Stomach (tissue), 9 donors: ENCODE measurements around the gene CWH43. TPM values are rescaled to one million over a fixed set of nuclear protein-coding genes. Genes with fewer than 3 reads are reported as not detected.

Source experiments
- DNase-seq, 2 donors: peaks; one replicate each; pipeline versions ENCODE4 v3.0.0 to v3.0.0-alpha.2; 2013 to 2019
- H3K27ac ChIP-seq, 5 donors: fragments of 200-600 bp in 4 of 5; sonication (generic) in 4 of 5; one replicate each; pipeline ENCODE4 v1.5.1; 2013 to 2019; ENCODE audit warnings: mild to moderate bottlenecking in 1 of 5, moderate library complexity in 1 of 5
- H3K27me3 ChIP-seq, 3 donors: fragments of 200-600 bp; sonication (generic); one replicate each; pipeline ENCODE4 v1.5.1; 2017 to 2019; ENCODE audit warnings: mixed run types in 1 of 3
- H3K36me3 ChIP-seq, 4 donors: fragments of 200-600 bp; sonication (generic); 1 replicate in 3 of 4; 2 replicates in 1 of 4; pipeline ENCODE4 v1.5.1; 2016 to 2019
- H3K4me1 ChIP-seq, 4 donors: fragments of 200-600 bp; sonication (generic); one replicate each; pipeline ENCODE4 v1.5.1; 2016 to 2019
- H3K4me3 ChIP-seq, 4 donors: fragments of 200-600 bp; sonication (generic) in 3 of 4; one replicate each; pipeline ENCODE4 v1.5.1; 2016 to 2019; ENCODE audit warnings: mild to moderate bottlenecking in 1 of 4
- H3K9me3 ChIP-seq, 4 donors: fragments of 200-600 bp; sonication (generic); one replicate each; pipeline ENCODE4 v1.5.1; 2016 to 2019
- CTCF ChIP-seq, 7 experiments: fragments of 450-650 bp in 4 of 7; fragments of 200-600 bp in 3 of 7; sonication (generic) in 3 of 7; IDR thresholded peaks; one replicate each; pipeline ENCODE4 v1.5.1; 2016 to 2019; ENCODE audit warnings: antibody characterized with exemption in 7 of 7, control low read depth in 2 of 7, mild to moderate bottlenecking in 1 of 7
- EP300 ChIP-seq: sonication (generic); formaldehyde crosslinking; IDR thresholded peaks from one replicate; pipeline ENCODE4 v1.6.1; 2017; ENCODE audit warnings: antibody characterized with exemption
- POLR2A ChIP-seq, 4 donors: fragments of 450-650 bp; IDR thresholded peaks; one replicate each; pipeline ENCODE4 v1.6.1; 2016; ENCODE audit warnings: antibody characterized with exemption in 4 of 4, control low read depth in 2 of 4, mild to moderate bottlenecking in 1 of 4, moderate library complexity in 1 of 4
- POLR2AphosphoS5 ChIP-seq, 3 donors: sonication (generic); formaldehyde crosslinking; IDR thresholded peaks; one replicate each; pipeline ENCODE4 v1.6.1; 2016; ENCODE audit warnings: antibody characterized with exemption in 3 of 3
- WGBS, 5 donors: extraction: QIAGEN DNeasy Blood & Tissue Kit in 3 of 5; methylation state at CpG; one replicate each; pipeline versions ENCODE4 v1.1.5 to v1.1.7; 2013 to 2018; 5-methylcytosine and 5-hydroxymethylcytosine counted together
- intact Hi-C: fragments of 100-400 bp; cut with DNase I; formaldehyde crosslinking; loops from one replicate; pipeline ENCODE4 v1.15.1; 2023; ENCODE audit warnings: low total_unique reads
- polyA plus RNA-seq, 3 donors: library from polyadenylated mRNA; stranded (reverse); fragments of 200-250 nt; gene quantifications; one replicate each; pipeline ENCODE4 v1.2.3, GENCODE V29; 2013
- total RNA-seq, 5 donors: library from RNA; depleted of rRNA; stranded (reverse); fragments of >200 nt; gene quantifications; one replicate each; pipeline versions ENCODE4 v1.1.0 to v1.2.3, GENCODE V29; 2014 to 2016
- donor health status: healthy with polysubstance abuse.
- donor health status: Bipolar disorder and iron deficiency.
- donor health status: healthy.

CWH43 gene
- total and polyA plus RNA-seq, 8 donors = 0.50 to 48.1 (median 2.8) TPM; not detected in 1

GRCh38 chr4:48967101-48967500 lies 19.0 kb upstream of the CWH43 start:
- TF ChIP-seq EP300 (no peak), POLR2AphosphoS5 (IDR thresholded peaks at IDR 0.05) (no peak), CTCF (IDR thresholded peaks at IDR 0.05) (no peak), POLR2A (IDR thresholded peaks at IDR 0.05) (no peak)
- Histone ChIP-seq H3K4me3 (no peak overlapping the region), H3K36me3 (no peaks in the 10 kb centered on the region), H3K27me3 (no peaks in the 10 kb centered on the region), H3K4me1 (peaks cover 0 to 10% (median 0%) of the 10 kb centered on the region in 4 donors), H3K9me3 (no peaks in the 10 kb centered on the region), H3K27ac (no peak overlapping the region)
- no peak for DNase-seq
- intact Hi-C loops = no loop called here

GRCh38 chr4:48967631-48968030 lies 18.4 kb upstream of the CWH43 start:
- Histone ChIP-seq H3K4me1 (peaks cover 0 to 4% (median 0%) of the 10 kb centered on the region in 4 donors), H3K36me3 (no peaks in the 10 kb centered on the region), H3K9me3 (no peaks in the 10 kb centered on the region), H3K27me3 (no peaks in the 10 kb centered on the region), H3K27ac (no peak overlapping the region), H3K4me3 (no peak overlapping the region)
- WGBS, 5 donors = 92 to 100% (median 97%) methylated on average over 1 of the region's 1 CpG
- intact Hi-C loops = no loop called here
- no peak for TF ChIP-seq CTCF (IDR thresholded peaks at IDR 0.05)
- no peak for TF ChIP-seq POLR2A (IDR thresholded peaks at IDR 0.05)
- TF ChIP-seq EP300 = no peak
- no peak for TF ChIP-seq POLR2AphosphoS5 (IDR thresholded peaks at IDR 0.05)
- peak in 1 of 2 donors; percentile 8 for DNase-seq

- intact Hi-C loops = no loop called here
- WGBS, 5 donors = 62 to 82% (median 71%) methylated on average over 4 of the region's 4 CpGs
Measured at GRCh38 chr4:48968814-48969213, 17.3 kb upstream of the CWH43 start.

GRCh38 chr4:48970471-48970921 lies 15.6 kb upstream of the CWH43 start:
- no peak for TF ChIP-seq CTCF (IDR thresholded peaks at IDR 0.05)
- TF ChIP-seq POLR2AphosphoS5 (IDR thresholded peaks at IDR 0.05) = no peak
- no peak for TF ChIP-seq EP300
- TF ChIP-seq POLR2A (IDR thresholded peaks at IDR 0.05) = no peak
- Histone ChIP-seq H3K4me1 (no peaks in the 10 kb centered on the region), H3K4me3 (no peak overlapping the region), H3K9me3 (no peaks in the 10 kb centered on the region), H3K36me3 (no peaks in the 10 kb centered on the region), H3K27me3 (peaks cover 0 to 6% (median 0%) of the 10 kb centered on the region in 3 donors), H3K27ac (no peak overlapping the region)
- 70 to 83% (median 72%) methylated on average over 3 of the region's 3 CpGs for WGBS, 5 donors
- DNase-seq = no peak
- intact Hi-C loops = no loop called here

More at GRCh38 chr4:48968814-48969213, 17.3 kb upstream of the CWH43 start:
- no peak for TF ChIP-seq POLR2AphosphoS5 (IDR thresholded peaks at IDR 0.05)
- TF ChIP-seq EP300 = no peak
- no peak for TF ChIP-seq CTCF (IDR thresholded peaks at IDR 0.05)
- no peak for TF ChIP-seq POLR2A (IDR thresholded peaks at IDR 0.05)
- no peaks in the 10 kb centered on the region for H3K27me3 ChIP-seq
- no peaks in the 10 kb centered on the region for H3K4me1 ChIP-seq
- DNase-seq = peak in 1 of 2 donors; percentile 9
- H3K9me3 ChIP-seq = no peaks in the 10 kb centered on the region
- H3K27ac ChIP-seq = no peak overlapping the region
- H3K4me3 ChIP-seq = no peak overlapping the region
- no peaks in the 10 kb centered on the region for H3K36me3 ChIP-seq
